SH-SY5Y (cell line): ENCODE measurements around the gene IL17A.

Experiments used
- GATA2 ChIP-seq: IDR thresholded peaks from 2 replicates; pipeline ENCODE4 v1.6.1; 2011; ENCODE audit warnings: mild to moderate bottlenecking, low read depth, low read length
- GATA3 ChIP-seq: IDR thresholded peaks from 2 replicates; pipeline ENCODE4 v1.6.1; 2011; ENCODE audit warnings: low read depth, mild to moderate bottlenecking, low read length, moderate library complexity

Gene IL17A

DNA sequence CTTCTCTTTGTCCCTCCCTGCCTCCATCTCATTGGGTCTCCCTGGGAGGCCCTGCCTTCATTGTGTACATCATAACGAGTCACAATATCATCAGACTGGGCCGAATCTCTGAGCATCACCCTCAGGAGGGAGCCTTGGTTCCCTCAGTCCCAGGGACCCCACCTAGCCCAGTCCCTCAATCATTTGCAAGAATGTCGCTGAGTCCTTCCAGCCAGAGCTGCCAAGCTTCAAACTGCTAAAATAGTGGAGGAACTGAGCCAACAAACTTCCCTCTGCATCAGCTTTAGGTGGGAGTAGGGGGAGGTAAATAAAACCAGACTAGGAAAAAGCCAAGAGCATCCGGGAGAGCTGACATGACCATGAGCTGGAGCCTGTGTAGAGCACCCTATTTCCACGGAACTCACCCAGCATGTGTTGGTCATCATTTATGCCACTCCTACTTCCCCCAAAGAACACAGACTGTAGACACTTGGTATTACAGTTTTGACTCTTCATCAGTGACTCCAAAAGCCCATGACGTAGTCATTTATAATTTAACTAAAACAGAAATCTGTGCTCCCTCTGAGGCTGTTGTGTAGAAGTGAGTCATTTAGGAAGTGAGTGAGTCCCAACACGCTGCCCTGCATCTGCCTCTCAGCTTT is 28.8 kb upstream of the IL17A start:
- TF ChIP-seq GATA2 (no peak), GATA3 (no peak)

- no peak for TF ChIP-seq GATA2
- no peak for TF ChIP-seq GATA3
Measured at GRCh38 chr6:52160472-52161104, 25.6 kb upstream of the IL17A start.

- TF ChIP-seq GATA3 (no peak), GATA2 (no peak)
Measured at GRCh38 chr6:52161689-52162438, 24.3 kb upstream of the IL17A start.

- TF ChIP-seq GATA2, result no peak
- no peak for TF ChIP-seq GATA3
Measured at GRCh38 chr6:52162940-52163908, 23.0 kb upstream of the IL17A start.

- TF ChIP-seq GATA3 (no peak), GATA2 (no peak)
Measured at GRCh38 chr6:52164319-52165094, 21.7 kb upstream of the IL17A start.

DNA sequence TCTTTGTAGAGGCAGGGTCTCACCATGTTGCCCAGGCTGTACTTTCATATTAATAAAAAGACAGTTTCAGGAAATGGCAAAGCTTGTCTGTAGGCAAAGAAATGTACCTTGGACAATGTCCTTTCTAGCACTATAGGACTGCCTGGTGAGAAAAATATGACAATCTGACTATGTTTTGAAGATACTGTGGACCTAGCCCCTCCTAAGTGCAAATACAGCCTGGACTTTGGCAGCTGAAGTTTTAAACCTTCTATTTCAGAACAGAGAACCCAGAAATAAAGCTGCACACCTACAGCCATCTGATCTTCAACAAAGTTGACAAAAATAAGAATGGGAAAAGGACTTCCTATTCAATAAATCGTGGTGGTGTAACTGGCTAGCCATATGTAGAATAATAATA is 18.9 kb upstream of the IL17A start:
- no peak for TF ChIP-seq GATA3
- TF ChIP-seq GATA2, result no peak

DNA sequence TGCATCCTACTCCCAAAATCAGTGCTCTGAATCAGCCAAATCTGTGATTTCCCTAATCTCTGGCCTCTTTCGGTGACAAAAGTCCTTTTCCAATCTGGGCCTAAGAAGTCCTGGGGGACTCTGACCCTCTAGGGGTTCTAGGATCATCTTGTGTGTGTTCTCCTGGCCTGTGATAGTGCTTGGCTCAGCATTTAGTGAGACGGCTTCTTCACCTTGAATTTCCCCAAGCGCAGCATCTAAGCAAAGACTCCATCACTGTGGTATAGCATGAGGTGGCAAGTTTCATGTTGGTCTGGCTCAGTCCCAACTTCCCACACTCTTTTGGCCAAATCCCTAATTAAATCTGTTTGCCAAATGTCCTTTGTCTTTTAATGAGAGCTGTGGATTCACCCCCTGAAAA is 12.1 kb upstream of the IL17A start:
- TF ChIP-seq GATA3 (no peak), GATA2 (no peak)

- no peak for TF ChIP-seq GATA3
- no peak for TF ChIP-seq GATA2
Measured at GRCh38 chr6:52176550-52176949, 9.6 kb upstream of the IL17A start.

DNA sequence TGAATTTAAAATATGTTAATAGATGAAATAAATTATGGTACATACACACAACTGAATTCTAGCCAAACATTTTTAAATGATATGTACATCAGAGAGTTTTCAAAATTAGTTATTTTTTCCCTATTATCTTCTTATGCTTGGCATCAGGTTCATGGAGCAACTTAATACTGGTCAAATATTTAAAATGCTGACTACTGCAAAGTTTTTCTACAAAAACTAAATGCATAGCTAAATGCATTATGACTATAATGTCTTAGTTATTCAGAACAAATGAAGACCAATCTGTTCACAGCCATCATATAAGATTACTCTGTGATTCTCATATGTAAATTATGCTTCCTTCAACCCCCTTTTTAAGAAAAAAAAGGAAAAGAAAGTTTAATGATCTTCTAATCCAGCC is 8.2 kb upstream of the IL17A start:
- TF ChIP-seq GATA2, result no peak
- no peak for TF ChIP-seq GATA3

DNA sequence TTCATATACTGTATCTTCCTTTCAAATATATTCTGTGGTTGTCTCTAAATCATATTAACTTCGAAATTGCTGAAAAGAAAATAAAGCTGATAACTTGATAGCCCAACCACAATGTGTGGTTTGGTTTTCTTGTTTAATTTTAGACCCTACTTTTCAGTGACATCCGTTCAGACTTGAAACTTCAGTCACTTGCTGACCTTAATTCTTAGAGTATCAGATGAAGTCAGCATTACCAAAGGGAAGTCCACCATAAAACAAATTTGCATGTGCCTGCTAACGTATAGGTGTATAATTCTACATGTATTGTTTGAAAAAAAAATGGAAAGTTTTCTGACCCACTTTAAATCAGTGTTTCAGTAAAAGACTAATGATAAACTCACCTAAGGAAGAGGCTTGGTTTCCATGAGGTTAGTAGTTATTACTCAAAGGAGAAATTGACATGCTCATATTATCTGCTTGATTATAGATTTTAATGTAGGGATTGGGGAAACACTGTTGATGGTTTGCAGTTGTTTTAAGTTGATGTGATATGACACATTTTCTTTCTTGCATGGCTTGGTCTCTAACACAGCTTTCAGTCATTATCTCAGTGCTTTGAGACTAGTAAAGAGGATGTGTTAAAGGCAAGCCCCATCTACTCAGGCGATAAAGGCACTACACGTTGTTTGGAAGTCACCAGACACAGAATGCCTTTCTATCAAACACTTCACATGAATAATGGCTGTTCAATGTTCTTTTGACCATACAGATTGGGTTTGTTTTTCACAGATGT is 5.2 kb upstream of the IL17A start:
- TF ChIP-seq GATA3 (no peak), GATA2 (no peak)

DNA sequence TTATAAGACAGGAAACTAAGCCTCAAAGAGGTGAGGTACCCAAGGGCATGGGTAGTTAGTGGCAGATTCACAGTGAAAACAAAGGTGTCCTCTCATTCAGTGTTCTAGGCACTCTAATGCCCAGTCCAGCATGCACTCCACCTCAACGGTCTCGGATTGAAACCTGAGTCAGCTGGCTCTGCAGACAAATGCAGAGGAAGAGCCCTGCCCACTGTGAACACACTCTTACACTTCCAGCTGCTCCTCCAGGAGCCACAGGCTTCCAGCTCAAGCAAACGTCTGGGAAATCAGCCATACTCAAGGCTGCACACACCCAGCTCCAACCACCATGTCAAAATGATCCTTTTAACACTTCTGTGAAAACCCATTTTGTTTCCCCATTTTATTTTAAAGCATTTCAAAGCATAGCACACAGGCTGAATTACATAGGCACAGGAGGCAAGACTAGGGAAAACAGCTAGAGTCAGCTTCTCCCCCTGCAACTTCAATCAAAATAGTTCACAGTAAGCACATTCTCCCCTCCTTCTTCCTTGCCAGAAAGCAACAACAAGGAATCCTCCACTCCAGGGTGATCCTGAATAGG is 3.0 kb upstream of the IL17A start:
- TF ChIP-seq GATA3 (no peak), GATA2 (no peak)

DNA sequence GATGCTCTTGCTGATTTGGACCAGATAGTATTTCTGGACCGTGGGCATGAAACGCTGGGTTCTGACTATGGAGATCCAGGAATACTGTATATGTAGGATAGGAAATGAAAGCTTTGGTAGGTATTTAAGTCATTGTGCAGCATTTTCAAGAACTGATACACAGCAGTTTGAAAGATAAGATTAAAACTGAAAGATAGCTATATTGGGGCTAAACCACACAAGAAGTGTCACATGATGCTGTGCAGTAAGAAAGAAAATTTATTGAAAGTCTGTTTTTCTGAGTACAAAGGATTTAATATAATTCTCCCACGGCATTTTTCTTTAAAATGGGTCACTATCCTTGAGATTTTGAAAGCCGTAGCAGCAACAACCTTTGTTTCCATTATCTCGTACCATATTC is 305 bp downstream of the IL17A start:
- TF ChIP-seq GATA2 (no peak), GATA3 (no peak)
